Measurements from ENCODE around the gene TMEM273.

Gene TMEM273

DNA sequence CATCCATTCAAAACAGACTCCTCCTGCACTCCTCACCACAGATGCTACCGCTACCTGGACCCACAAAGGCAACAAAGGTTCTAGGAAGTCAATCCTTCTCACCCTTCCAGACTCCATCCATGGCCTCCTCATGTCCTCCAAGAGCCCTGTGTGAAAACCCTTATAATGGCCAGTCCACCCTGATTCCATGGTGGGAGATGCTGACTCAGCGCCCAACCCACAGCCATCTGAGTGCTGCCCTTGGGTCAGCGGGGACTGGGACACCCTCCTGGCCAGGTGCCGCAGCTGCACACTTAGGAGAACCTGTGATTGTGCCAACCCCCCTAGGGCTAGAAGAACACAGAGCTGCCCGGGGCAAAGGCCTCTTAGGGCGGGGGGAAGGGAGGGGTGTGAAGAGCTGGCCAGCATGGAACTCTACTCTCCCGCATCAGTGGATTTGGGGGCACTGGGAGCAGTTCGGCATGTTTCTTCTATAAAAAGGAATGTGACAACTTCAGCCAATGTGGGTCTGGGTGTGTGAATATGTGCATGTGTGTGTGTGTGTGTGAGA lies 25.4 kb downstream of the TMEM273 start:
- DNase-seq, result no peak

DNA sequence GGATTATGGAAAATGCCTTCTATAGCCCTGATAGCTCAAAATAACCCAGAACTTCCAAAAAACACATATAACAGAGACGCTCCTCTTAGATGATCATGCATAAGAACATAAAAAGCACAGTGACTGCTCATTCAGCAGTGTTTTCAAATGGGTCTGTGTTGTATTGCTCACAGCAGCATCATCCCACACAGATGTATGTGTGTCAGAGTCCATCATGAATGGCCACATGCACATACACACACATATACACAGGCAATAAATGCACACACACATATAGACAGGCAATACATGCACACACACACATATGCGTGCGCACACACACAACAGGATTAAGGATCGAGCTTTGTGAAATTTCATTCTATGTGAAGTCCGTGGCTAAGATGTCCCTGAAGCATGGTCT lies 26.1 kb downstream of the TMEM273 start:
- DNase-seq, result no peak

DNA sequence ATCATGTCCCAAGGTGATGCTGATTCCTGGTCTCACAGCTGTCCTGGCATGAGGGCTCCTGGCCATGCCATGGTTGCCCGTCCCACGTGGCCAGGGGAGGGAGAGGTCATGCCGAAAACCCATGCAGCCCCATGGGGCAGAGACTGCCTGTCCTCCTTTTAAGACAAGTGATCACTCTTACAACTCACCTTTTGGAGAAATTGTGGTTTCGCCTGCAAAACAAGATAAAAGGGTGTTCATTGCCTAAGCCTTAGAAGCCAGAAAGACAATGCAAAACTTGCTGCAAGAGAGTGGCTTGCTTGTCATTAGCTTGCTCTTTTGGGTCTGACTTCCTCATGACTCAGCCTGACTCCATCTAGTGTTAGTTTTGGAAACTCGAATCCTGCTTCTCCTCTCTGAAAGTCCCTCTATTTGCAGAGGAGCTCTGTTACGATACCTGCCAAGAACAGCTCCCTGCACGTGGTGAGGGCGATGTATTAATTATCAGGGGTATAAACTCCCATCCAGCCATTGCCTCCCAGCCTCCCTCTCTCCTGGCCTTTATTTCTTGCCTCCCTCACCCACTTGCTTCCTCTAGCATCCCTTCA lies 26.7 kb downstream of the TMEM273 start:
- DNase-seq, result peak; percentile 66

DNA sequence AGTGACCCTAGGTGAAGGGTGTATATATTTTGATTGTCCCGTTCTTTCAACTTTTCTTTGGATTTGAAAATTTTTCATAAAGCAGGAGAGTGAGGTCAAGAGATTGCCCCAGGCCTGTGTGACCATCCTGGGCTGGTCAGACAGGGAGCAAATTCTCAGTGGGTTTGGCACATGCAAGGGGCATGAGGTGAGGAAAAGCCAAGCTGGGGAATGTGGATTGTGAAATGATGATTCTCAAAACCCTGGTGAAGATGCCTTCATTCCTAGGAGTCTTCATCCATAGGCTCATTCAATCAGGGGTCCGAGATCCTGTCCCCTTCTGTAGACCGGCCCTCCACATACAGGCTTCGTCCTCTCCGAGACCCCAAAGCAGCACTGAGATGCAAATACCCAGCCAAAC lies 27.4 kb downstream of the TMEM273 start:
- DNase-seq, result no peak

DNA sequence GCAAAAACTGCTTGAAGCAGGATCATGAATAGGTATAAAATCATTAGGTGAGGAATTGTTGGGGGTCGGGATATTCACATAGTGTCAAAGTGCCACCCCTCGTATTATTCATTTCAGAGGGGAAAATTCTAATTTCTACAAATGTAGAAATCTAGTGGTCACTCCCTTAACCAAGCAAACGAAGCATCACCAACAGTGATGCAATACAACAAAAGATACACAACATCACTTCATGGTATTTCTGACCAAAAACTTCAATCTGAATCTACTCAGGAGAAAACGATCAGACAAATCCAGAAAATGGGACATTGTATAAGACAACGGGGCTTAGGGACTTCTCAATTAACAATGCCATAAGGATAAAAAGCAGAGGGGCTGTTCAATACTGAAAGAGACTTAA lies 28.1 kb downstream of the TMEM273 start:
- DNase-seq, result no peak

DNA sequence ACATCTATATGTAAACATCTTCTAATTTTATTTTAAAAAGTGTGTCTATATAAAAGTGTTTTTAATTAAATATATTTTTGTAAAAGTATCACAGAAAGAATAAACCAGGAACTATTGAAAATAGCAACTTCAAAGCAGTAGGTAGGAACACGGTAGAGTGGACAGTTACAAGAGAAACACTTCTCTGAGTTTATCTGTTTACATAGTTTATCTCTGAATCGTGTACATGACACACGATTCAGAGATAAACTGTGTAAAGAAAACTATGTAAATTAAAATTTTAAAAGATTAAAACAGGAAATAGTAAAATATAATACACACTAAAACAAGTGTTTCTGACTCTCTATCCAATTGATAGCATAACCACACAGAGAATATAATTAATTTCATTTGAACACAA lies 29.3 kb downstream of the TMEM273 start:
- DNase-seq, result no peak

DNA sequence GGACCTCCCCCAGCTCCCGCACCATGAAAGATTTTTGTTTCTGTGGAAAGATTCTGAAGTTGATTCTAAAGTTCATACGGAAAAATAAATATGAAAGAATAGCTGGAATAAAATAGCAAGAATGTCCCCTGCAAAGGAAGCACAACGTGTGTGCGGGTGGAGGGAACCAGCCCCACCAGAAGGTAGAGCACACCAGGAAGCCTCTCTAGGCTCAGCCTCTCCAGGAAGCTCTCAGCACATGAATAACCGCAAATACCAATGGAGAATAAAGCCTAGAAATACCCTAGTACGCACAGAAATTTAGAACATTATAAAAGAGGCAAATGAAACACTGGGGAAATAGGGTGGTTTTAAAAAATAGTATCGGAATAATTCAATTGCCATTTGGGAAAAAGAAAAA lies 29.8 kb downstream of the TMEM273 start:
- no peak for DNase-seq

DNA sequence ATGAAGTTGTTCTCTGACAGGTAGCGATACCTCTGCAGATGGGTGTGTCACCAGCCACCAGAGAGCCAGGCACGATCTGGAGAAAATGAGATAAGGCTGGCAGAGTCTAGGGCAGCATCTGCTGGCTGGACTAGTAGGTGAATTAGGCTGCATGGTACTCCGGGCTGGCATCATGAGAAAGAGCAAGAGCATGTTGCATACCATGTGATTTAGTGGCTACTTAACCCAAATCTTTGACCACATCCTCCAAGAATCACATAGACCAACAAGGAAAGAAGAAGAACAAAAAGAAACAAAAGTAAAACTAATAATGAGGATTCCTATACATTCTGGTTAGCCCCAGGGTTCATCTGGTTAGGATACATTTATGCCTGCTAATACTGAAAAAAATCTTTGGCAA lies 31.0 kb downstream of the TMEM273 start:
- DNase-seq, result no peak

DNA sequence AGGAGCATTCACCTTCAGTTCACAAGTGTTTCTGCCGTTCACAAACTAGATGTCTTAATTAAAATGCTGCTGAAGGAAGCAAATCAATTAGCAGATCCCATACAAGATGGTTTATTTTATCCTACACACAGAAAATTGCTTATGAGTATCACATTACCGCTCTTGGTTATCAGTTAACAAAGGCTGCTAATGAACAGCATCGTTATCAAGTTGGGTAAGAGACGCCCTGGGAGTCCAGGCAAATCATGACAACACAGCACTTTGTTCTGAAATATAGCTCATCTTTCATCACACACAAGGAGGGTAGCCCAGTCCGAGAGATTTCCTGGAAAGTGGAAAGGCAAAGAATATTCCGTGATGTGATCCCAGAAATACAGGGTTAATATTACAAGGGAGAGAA lies 33.5 kb downstream of the TMEM273 start:
- no peak for DNase-seq

DNA sequence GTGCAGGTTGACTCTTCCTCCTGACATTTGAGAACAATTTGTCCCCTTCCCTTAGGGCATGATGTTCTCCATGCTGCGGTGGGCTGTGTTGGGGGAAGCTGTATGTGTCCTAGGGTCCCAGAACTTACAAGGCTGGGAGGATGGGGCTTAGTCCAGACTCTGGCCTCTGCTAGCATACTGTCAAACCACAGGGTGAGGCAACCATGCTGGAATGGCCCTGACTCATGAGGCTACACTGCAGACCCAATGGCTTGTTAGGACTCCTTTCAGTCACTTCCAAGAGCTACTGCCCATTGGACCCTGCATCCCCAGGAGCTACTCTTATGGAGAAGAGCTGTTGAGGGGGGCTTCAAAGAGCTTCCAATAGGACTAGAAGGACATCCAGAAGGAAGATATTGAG lies 34.2 kb downstream of the TMEM273 start:
- DNase-seq, result peak; percentile 62

DNA sequence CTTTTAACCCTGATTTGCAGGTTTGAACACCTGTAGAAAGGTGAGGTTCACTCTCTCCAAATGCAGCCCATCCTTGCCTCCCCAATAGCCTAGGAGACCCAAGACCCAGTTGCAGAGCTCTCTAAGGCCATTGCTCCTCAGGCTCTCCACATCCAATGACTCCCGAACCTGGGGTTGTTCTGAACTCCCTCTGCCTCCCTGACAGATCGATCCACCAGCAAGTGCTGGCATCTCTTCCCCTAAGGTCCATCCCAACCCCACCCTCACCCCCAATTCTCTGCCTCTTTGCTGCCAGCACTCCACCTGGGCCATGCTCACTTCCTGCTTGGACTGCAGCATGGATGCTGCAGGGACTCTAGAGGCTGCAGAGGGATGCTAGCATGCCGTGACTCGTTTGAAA lies 35.1 kb downstream of the TMEM273 start:
- no peak for DNase-seq

DNA sequence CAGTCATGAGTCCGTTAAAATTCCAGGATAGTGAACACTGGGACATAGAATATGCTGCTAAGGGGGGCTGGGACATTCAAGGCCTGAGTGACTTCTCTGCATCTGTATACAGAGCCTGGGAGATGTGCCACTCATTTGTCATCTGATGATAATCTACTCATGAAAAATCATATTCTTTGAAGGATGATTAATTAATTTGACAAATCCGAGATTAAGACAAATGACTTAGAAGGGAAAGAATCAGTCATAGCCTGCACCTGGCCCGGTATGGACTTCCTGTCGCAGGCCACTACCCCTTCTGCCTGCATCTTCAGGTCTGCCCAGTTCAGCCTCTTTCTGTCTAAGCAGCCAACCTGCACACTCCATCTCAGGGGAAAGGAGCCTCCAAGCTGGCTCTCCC lies 35.5 kb downstream of the TMEM273 start:
- no peak for DNase-seq

DNA sequence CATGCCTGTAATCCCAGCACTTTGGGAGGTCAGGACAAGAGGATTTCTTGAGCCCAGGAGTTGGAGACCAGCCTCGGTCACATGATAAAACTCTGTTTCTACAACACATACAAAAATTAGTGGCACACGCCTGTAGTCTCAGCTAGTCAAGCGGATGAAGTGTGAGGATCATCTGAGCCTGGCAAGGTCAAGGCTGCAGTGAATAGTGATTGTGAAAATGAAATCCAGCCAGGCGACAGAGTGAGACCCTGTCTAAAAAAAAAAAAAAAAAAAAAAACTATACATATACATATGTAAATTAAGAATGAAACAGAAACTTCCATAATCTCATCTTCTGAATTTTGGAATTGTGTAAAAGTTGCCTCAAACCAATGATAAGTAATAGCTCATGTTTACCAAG lies 36.2 kb downstream of the TMEM273 start:
- DNase-seq, result no peak

DNA sequence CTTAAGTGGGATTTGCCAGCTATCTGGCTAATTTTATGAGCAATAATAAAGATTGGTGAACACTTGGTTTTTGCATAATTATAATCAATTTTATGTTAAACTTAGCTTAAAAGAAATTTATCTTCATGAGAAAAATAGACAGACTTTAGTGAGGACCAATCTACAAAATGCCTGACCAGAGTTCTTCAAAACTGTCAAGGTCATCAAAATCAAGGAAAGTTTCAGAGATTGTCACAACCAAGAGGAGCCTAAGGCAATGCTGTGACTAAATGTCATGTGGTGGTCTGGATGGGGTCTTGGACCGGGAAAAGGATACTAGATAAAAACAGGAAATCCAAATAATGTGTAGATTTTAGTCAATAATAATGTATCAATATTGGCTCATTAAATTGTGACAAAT lies 36.7 kb downstream of the TMEM273 start:
- DNase-seq, result no peak

DNA sequence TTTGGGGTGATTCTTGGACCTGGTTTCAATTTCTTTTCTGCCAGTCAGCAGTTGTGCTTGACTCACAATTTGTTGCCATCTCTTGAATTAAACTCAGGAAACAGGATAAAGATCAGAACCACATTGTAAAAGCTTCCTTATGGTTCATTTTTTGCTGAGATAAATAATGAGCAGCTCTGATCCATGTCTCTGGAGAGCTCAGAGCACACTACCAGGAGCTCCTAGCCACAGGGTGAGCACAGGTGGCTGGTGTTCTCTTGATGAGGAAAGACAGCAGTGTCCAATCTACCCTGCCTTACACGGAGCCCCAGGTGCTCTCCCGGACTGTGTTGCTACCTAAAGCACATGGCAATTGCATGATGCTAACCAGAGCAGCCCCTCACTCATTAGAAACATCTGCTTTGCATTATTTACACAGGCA lies 37.2 kb downstream of the TMEM273 start:
- DNase-seq, result peak; percentile 9

DNA sequence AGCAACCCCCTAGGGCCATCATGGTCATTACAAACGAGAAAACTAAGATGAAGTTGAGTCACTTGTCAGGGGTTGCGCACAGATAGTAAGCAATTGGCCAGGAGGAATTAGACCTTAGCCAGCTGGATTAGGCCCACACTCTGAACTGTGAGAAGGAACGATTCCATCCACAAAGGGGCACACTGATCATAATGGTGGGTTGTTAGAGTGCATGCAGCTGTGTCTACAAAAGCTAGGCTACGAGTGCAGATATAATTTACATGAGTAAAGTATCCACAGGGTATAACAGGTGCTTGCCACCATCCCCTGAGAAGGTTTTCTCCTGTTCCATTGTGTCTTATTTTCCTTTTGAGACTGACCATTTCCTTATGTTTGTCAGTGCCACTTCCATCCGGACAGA lies 37.8 kb downstream of the TMEM273 start:
- DNase-seq, result no peak

DNA sequence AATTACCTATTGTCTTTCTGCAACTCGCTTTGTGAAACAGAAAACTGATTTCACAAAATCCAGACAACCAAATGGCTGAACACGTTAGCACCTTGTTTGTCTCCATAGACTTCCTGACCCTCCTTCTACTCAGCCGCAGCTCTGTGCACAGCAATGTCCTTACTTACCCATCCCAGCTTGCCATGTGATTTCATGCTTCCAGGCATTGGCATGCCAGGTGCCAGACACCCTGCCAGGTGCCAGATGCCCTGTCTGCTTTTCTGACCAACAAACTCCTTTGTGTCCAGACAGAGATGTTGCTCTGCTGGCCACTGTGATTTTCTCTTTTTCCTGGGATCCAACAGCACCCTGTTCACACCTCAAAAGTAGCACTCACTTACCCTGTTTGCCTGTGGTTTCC lies 38.3 kb downstream of the TMEM273 start:
- DNase-seq, result no peak

DNA sequence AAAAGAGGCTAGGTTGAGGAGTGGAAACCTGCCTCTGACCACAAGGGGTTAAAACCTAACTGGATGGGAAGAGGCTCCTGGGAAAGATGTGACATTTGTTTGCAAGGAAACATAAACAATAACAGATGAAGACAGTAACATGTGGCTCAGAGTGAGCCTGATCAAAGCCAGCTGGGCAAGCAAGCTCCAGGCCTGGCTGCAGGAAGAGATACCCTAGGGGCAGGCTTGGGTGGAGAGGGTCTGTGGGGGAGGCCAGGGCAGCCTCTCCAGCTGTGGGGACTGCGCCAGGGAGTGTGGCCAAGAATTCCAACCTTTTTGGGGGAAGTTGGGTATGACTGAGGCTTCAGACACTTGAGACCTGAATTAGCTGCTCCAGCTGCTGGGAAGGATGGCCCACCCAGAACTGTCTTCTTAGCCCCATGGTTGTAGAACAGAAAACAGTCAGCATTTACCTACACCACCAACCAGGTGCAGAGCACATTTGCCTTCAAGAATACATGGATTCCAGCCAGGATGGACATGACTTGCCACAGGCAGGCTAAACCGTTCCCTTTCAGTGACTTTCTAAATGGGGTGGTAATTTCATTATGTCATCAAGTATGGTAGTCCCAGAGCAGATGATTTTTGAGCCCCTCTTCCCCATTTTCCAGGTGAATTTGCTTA lies 44.0 kb downstream of the TMEM273 start:
- peak; percentile 74 for DNase-seq

DNA sequence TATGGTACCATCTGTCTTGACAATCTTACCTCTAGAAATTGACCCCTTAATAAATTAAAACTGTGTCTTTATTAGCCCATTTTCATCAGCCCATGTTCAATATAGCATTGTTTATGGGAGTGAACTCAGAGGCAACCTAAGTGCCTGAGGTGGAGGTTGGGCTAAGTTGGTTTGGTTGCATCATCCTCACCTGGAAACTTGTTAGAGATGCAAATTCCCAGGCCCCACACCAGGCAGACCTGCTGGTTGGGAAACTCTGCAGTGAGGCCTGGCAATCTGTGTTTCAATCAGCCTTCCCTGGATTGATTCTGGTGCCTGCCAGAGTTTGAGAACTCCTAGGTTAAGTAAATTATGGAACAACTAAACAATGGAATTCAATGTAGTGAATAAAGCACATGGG lies 44.9 kb downstream of the TMEM273 start:
- DNase-seq, result no peak

DNA sequence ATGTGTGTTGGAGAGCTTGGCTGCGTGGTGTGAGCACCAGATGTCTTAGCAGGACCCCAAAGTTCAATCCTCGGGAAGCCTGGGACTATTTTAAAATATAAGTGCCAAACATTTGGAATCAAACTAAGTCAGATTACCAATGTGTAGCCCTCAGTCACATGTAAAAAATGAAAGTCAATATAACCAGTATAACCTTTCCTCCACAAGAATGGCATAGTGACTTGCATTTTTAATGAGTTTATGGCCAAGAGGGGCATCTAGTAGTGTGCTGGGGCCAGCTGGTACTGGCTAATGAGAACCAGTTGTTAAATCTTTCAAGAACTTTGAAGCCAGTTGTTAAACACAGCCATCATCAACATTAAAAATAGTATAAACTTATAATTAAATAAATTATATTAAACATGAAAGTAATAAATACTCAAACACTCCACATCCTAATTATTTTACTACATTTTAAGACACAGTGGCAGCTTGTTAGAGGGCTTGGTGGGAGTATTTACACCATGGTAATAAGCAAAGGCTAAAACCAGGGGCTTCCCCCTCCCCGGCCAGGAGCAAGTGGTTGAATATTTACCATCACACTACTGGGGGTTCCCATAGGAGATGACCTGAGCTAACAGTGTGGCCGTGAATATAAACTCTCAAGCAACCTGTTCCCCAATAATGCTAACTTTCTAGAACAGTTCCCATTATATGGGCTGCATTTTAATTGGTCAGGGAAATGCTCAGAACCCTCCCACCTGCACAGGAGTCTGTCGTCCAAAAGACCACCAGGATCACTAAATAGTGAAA lies 46.5 kb downstream of the TMEM273 start:
- no peak for DNase-seq

DNA sequence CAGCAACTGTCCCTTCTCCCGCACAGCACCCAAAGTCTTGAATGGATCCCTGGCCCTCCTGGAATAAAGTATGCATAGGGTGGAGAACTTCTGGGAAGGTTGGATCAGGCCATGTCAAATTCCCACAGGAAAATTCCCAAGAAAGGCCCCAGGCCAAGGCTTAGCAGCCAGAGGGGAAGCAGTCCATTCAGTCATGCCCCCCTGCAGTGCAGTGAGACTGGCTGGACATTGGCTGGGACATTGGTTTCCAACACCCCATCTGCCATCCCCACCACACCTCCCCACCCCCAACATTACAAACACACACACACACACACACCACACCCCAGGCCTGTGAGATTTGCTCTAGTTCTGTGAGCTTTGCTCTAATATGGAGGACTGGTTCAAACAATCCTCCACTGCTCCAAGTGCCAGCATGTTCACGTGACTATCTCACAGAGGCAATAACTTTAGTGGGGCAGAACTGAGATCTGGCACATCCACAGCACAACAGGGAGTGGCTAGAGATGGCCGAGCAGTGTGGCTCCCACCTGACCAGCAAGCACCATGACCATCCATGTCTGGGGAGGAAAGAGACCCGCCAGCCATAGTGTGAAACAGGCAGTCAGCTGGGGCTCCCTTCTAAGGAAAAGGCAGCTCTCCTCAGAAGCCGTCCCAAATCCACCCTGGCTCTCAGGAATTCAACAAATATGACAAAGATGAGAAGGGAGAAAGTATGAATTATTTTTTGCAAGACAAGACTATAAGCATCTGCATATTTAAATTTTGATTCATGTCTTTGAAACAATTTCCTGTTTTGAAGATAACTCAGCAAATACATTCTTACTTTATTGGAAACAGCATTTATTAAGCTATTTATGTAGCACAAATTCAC lies 47.6 kb downstream of the TMEM273 start:
- peak; percentile 71 for DNase-seq

DNA sequence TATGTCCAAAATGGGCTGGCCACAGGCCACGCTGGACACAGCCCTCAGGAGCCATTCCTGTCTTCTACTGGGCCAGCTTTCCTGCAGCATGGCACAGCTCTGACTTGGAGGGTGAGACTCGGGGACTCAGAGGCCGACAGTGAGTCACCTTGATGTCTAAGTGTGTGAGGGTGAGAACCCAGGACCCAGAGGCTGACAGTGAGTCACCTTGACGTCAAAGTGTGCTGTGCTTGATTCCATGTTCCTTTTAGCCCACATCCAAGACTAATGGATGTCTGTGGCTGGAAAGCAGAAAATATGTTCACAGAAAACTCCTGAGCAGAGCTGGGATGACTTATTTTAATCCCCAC lies 48.4 kb downstream of the TMEM273 start:
- peak; percentile 97 for DNase-seq

Data from fibroblast of skin of right quadriceps (primary cell).